Stomach smooth muscle (tissue), 2 donors: Measurements from ENCODE around the gene SKA2.

Experiments
- H3K27ac ChIP-seq: one replicate; pipeline ENCODE4 v1.7.0; 2013; ENCODE audit warnings: mild to moderate bottlenecking, low read length, inconsistent platforms
- H3K27me3 ChIP-seq, 2 donors: one replicate each; pipeline ENCODE4 v1.7.0; 2013; ENCODE audit warnings: low read length in 2 of 2; ENCODE audit not compliant: insufficient read depth in 2 of 2, control insufficient read depth in 1 of 2
- H3K36me3 ChIP-seq, 2 donors: one replicate each; pipeline ENCODE4 v1.7.0; 2013; ENCODE audit warnings: low read length in 2 of 2; ENCODE audit not compliant: control insufficient read depth in 2 of 2, insufficient read depth in 2 of 2
- H3K4me1 ChIP-seq: one replicate; pipeline ENCODE4 v1.7.0; 2013; ENCODE audit warnings: low read length; ENCODE audit not compliant: control insufficient read depth, insufficient read depth
- H3K4me3 ChIP-seq, 2 donors: one replicate each; pipeline ENCODE4 v1.7.0; 2013; ENCODE audit warnings: low read length in 2 of 2
- H3K9ac ChIP-seq, 2 donors: one replicate each; pipeline ENCODE4 v1.7.0; 2013; ENCODE audit warnings: low read length in 2 of 2, mild to moderate bottlenecking in 1 of 2
- H3K9me3 ChIP-seq, 2 donors: one replicate each; pipeline ENCODE4 v1.7.0; 2013; ENCODE audit warnings: low read length in 2 of 2; ENCODE audit not compliant: control insufficient read depth in 2 of 2
- donor health status: healthy.
- donor health status: Pancreatic carcinoma.

The SKA2 gene

DNA sequence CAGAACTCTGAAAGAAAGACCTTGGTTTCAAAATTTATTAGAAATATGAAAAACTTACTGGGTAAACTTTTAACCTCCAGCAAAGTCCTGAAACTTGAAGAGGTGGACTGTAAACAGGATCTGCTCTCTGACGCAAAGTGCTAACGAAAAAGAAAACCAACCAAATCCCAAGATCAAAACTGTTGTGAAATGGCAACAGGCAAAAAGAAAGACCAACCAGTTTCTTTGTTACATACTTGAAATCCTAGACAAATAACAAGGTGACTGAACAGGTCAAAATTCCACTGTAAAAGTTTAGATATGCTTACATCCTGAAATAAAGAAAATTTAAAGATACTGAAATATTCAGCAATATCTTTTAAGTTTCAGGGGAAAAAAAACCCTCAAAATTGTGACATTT lies 92.5 kb downstream of the SKA2 start:
- Histone ChIP-seq H3K36me3 (peaks cover 7% of the 10 kb centered on the region in 2 donors), H3K27me3 (no peaks in the 10 kb centered on the region), H3K4me3 (no peak overlapping the region)

More for the DNA sequence above, 92.5 kb downstream of the SKA2 start:
- Histone ChIP-seq H3K4me1 (no peaks in the 10 kb centered on the region), H3K9me3 (no peaks in the 10 kb centered on the region), H3K27ac (no peak overlapping the region), H3K9ac (no peak overlapping the region)
